Mucosa of gallbladder (tissue), 1 donor: Measurements from ENCODE around the gene XNDC1N. TPM values are rescaled to one million over a fixed set of nuclear protein-coding genes. Genes with fewer than 3 reads are reported as not detected.

Experiments
- DNase-seq: peaks from one replicate; pipeline ENCODE4 v3.0.0-alpha.2; 2020; ENCODE audit warnings: low spot score
- total RNA-seq: library from RNA; stranded (reverse); gene quantifications from one replicate; pipeline ENCODE4 v1.2.1, GENCODE V29; 2021
- donor health status: DM: no; HTN: no; CAD: no.

The XNDC1N gene
- total RNA-seq = 11.6 TPM

- DNase-seq = peak; percentile 83
Measured at GRCh38 chr11:71927820-71928736, at the start of gene XNDC1N. Gene XNDC1N (minus strand): TSS chr11:71928594. CDS start chr11:71923353, 5,241 bp downstream.

GRCh38 chr11:71977743-71978418 is 49.5 kb upstream of the XNDC1N start:
- peak; percentile 68 for DNase-seq

DNA sequence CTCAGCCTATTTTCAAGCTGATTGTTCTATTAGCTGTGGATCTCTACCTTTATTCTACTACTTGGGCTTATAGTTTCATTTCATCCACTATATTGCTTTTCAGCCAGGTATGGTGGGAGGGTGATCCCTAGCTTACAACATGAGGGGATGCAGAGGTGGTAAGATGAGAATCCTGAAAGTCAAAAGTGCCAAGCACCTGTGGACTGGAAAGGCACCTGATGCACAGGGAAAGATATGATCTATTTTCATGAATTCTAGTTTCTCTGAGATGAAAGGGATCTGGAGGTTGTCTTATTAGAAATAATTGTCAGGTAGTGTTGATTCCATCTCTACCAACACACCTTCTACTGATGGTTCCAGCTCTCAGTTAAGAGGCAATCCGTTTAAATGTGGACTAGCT is 48.7 kb upstream of the XNDC1N start:
- DNase-seq = no peak

GRCh38 chr11:71976551-71976950 is 48.2 kb upstream of the XNDC1N start:
- no peak for DNase-seq

DNA sequence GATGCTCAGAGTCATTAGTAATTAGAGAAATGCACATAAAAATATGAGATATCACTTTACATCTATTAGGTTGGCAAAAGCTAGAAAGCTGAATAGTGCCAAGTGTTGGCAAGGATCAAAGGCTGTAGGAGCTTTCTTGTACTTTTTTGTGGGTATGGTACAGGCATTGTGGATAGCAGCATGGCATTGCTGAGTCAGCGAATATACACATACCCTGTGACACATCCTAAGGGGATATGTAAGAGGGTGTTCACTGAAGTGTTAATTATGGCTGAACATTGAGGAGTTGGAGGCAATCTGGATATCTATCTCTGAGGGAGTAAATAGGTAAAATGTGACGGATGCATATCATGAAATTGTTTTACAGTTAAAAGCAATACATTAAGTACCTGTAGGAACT is 43.3 kb upstream of the XNDC1N start:
- DNase-seq = no peak

DNA sequence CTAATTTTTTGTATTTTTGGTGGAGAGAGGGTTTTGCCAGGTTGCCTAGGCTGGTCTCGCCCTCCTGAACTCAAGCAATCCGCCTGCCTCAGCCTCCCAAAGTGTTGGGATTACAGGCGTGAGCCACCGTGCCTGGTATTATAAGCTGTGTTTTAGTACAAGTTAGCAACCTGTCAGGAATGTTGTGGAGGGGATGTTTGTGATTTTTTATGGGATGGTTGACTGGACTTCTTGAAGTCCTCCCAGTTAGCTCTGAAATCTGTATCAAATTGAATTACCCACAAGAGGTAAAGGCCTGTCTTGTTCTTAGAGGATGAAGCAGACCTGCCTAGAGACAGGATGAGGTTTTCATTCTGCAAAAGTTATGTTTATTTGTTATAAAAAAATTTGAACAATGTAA is 36.2 kb upstream of the XNDC1N start:
- DNase-seq = no peak

DNA sequence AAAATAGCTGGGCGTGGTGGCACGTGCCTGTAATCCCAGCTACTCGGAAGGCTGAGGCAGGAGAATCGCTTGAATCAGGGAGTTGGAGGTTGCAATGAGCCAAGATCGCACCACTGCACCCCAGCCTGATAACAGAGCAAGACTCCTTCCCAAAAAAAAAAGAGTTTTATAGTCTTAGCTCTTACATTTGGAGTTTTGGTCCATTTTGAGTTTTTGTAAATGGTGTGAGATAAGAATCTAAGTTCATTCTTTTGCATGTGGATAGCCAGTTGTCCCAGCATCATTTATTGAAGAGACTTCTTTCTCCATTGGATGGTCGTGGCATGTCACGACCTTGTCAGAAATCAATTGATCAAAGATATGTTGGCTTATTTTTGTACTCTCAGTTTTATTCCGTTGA is 35.1 kb upstream of the XNDC1N start:
- DNase-seq = no peak

GRCh38 chr11:71962428-71963038 is 34.1 kb upstream of the XNDC1N start:
- no peak for DNase-seq

DNA sequence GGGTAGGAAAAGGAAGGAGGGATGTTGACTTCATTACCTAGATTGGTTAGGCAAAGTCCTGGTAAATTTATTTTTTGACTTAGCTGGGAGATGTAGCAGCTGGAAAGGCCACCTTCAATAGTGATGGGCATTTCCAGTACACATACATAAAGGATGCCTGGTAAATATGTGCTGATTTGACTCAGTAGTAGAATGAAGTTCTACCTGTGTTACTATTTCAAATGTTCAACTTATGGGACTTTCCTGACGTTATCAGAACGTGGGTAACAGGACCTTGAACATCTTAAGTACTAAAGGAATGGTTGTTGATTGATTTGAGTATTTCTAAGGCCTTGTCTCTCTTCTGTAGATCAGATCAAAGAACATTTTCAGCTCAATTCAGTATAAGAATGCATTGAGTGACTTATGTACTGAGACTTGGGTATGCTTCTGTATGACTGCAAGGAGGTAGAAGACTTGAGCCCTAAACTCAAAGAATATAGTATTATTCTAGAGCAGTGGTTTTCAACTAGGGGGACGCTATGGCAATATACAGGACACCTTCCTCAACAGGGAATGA is 27.6 kb upstream of the XNDC1N start:
- DNase-seq = no peak

- DNase-seq = no peak
Measured at GRCh38 chr11:71951741-71952310, 23.4 kb upstream of the XNDC1N start.

- no peak for DNase-seq
Measured at GRCh38 chr11:71949034-71949433, 20.6 kb upstream of the XNDC1N start.

GRCh38 chr11:71948314-71949027 is 20.1 kb upstream of the XNDC1N start:
- no peak for DNase-seq

GRCh38 chr11:71947498-71947897 is 19.1 kb upstream of the XNDC1N start:
- no peak for DNase-seq

DNA sequence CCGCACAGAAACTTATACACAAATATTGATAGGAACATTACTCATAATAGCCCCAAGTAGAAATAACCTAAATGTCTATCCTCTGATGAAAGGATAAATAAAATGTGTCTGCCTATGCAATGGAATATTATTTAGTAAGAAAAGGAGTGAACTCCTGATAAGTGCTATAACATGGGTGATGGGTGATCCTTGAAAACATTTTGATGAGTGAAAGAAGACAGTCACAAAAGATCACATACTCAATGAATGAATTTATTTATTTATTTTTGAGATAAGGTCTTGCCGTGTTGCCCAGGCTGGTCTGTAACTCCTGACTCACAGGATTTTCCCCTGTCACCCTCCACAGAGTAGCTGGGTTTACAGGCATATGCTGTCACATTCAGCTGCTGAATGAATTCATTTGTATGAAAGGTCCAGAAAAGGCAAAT is 17.8 kb upstream of the XNDC1N start:
- DNase-seq = no peak

DNA sequence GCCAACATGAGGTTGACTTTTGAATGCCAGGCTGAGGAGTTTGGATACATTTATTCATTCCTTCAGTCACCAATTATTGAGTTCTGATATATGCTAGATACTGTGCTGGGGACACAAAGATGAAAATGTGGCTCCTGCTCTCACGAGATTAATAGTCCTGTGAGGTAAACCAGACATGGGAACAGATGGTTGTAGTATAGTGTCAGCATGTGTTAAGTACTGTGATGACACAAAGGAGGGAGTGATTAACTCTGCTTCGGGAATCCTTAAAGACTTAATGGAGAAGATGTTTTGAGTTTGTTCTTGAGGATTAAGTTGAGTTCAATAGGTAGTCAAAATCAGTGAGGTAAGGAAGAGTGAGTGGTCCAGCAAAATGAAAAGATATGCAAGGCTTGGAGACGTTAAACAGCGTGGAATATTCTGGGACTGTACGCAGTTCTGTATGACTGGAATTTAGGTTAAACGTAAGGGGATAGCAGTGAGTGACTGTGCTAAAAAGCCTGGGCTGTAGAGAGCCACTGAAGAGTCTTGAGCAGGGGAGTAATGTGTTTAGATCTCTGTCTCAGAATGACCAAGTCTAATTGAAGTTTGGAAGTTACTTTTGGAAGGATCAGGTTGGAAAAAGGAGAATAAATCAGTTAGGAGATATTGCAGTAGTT is 12.3 kb upstream of the XNDC1N start:
- no peak for DNase-seq

GRCh38 chr11:71937826-71938225 is 9.4 kb upstream of the XNDC1N start:
- DNase-seq = no peak

DNA sequence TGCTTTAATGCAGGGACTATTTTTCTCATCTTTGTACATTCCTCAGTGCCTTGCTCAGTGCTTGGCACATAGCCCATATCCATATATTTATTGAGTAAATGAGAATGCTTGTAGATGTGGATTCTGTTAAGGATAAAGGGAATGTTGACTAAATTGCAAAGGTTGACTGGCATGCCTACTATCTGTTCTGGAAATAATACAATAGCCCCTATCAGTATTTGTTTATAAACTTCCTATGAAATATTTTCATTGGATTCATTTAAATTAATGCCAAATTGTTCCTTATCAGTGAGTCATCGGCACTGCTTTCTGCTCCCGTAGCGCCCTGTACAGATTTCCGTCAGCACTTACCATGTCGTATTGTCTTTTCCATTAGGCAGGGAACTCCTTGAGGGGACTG is 8.4 kb upstream of the XNDC1N start:
- DNase-seq = no peak

- DNase-seq = no peak
Measured at GRCh38 chr11:71935338-71935925, 7.0 kb upstream of the XNDC1N start.

DNA sequence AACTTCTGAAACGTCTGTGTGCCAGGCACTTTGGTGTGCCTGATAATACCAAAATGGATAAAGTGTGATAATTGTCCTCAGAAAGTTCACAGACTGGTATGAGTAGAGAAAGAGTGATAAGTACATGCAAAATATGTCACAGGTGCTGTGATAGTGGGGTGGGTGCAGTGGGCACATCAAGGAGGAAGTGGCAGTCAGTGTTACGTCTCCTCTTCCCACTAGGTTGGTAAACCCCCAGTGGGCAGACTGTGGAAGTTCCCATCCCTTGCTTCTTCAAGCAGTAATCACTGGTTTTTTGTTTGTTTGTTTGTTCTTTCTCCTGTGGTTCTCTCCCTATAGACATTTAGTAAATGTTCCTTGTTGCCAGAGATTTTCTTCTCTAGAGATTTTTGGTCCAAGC is 5.8 kb upstream of the XNDC1N start:
- no peak for DNase-seq
